GM18511 (cell line): Measurements from ENCODE around the gene SBNO2.
"Not testable (repeated sequence)": the region's sequence is repeated elsewhere in the genome, so short reads cannot be mapped to it uniquely, and the experiment has no call there.

Source experiments
- ATAC-seq: cut with Tn5 transposase; IDR thresholded peaks from one replicate; pipeline ENCODE4 v1.9.1; 2021; ENCODE audit warnings: mild to moderate bottlenecking, moderate library complexity; ENCODE audit not compliant: unreplicated experiment

SBNO2 gene

GRCh38 chr19:1173845-1174809 is at the start of gene SBNO2:
TSS of gene SBNO2 (minus strand) at chr19:1174268. CDS start at chr19:1154276, 19,992 bp downstream.
- ATAC-seq, result peak; percentile 74

GRCh38 chr19:1223018-1223855 is 49.2 kb upstream of the SBNO2 start:
- ATAC-seq, result no peak

- ATAC-seq, result no peak
These were observed 48.3 kb upstream of the SBNO2 start for GRCh38 chr19:1222394-1222793.

GRCh38 chr19:1221904-1222255 is 47.8 kb upstream of the SBNO2 start:
- ATAC-seq, result no peak

GRCh38 chr19:1220976-1221903 is 47.2 kb upstream of the SBNO2 start:
- no peak for ATAC-seq

GRCh38 chr19:1220477-1220930 is 46.4 kb upstream of the SBNO2 start:
- ATAC-seq, result no peak

GRCh38 chr19:1219786-1220476 is 45.9 kb upstream of the SBNO2 start:
- no peak for ATAC-seq

GRCh38 chr19:1218751-1219567 is 44.9 kb upstream of the SBNO2 start:
- ATAC-seq, result no peak

- ATAC-seq, result no peak
These were observed 43.3 kb upstream of the SBNO2 start for GRCh38 chr19:1217366-1217765.

- ATAC-seq, result no peak
These were observed 42.7 kb upstream of the SBNO2 start for GRCh38 chr19:1216756-1217155.

- no peak for ATAC-seq
These were observed 41.0 kb upstream of the SBNO2 start for GRCh38 chr19:1214862-1215731.

- ATAC-seq, result no peak
These were observed 40.3 kb upstream of the SBNO2 start for GRCh38 chr19:1214299-1214861.

GRCh38 chr19:1213391-1214286 is 39.6 kb upstream of the SBNO2 start:
- peak; percentile 68 for ATAC-seq

- ATAC-seq, result no peak
These were observed 37.6 kb upstream of the SBNO2 start for GRCh38 chr19:1211494-1212234.

- ATAC-seq, result no peak
These were observed 36.1 kb upstream of the SBNO2 start for GRCh38 chr19:1210227-1210538.

- not testable (repeated sequence) for ATAC-seq
These were observed 34.8 kb upstream of the SBNO2 start for GRCh38 chr19:1208830-1209229.
